ENCODE data around the gene MED9.
"Not testable (repeated sequence)": the region's sequence is repeated elsewhere in the genome, so short reads cannot be mapped to it uniquely, and the experiment has no call there.

Gene MED9

DNA sequence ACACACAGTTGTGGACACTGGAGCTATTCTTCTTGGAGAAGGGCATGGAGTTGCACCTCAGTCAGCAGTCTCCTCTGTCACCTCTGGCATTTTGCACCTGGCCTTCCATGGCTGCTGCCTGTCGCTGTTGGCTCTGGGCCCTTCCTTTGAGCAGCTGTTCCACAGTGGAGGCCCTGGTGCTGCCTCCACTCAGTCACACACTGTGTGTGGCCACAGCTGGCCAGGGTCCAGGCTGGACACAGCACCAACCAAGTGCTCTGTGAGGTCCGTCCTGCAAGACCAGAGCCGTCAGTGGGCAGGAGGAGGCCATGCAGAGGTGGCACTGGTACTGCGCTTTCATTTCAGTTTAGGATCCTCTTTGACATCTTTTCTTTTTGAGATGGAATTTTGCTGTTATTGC lies 21.6 kb upstream of the MED9 start:
- DNase-seq (ENCODE audit: low read depth) = no peak

DNA sequence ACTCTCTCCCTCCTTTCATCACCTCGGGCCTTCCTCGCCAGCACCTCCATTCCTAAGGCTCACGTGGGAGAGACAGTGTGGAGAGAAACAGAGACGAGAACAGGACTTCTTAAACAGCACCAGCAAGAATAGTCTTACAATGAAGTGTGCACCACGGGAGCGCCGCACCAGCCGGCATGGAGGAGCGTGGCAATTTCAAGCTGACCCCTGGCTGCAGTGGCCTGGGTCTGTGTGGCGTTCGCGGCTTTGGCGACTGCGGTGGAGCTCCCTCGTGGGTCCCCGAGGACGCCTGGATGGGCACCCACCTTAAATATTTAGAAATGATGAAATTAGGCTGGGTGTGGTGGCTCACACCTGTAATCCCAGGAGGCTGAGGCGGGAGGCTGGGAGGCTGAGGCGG lies 20.5 kb upstream of the MED9 start:
- no peak for DNase-seq (ENCODE audit: low read depth)

- no peak for DNase-seq (ENCODE audit: low read depth)
These were observed 19.1 kb upstream of the MED9 start for GRCh38 chr17:17457680-17458079.

DNA sequence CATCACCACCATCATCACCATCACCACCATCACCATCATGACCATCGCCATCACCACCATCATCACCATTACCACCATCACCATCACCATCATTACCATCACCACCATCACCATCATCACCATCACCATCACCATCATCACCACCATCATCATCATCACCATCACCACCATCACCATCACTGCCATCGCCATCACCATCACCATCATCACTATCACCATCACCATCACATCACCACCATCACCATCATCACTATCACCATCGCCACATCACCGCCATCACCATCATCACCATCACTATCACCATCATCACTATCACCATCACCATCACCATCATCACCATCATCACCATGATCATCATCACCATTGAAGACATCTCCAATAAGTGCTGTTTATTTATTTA lies 16.8 kb upstream of the MED9 start:
- no peak for DNase-seq (ENCODE audit: low read depth)

GRCh38 chr17:17462048-17462824 lies 14.6 kb upstream of the MED9 start:
- DNase-seq (ENCODE audit: low read depth) = no peak

DNA sequence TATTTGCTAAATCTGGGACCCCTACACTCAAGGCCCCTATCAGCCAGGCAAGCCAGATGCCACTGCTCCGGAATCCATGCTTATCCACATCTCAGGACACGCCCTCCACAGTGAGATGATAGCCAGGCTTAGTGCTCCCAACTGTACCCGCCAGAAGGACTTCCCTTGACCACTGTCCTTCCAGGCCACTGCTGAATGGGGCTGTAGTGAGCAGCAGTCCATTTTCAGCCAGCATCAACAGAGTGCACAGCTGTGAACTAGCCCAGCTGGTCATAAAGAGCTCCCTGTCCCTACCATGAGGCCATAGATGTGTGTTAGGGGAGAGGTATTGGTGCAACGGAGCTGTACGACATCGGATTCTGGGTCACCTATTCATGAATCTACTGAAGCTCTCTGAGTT lies 13.0 kb upstream of the MED9 start:
- no peak for DNase-seq (ENCODE audit: low read depth)

DNA sequence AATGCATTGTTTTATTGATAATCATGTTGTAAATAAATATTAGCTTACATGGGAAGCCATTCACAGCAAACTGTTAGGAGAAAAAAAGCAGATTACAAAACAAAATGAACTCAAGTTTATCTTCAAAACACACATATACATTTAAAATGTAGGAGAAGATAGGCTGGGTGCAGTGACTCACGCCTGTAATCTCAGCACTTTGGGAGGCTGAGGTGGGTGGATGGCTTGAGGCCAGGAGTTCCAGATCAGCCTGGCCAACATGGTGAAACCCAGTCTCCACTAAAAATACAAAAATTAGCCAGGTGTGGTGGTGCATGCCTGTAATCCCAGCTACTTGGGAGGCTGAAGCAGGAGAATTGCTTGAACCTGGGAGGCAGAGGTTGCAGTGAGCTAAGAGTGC lies 10.9 kb upstream of the MED9 start:
- not testable (repeated sequence) for DNase-seq (ENCODE audit: low read depth)

DNA sequence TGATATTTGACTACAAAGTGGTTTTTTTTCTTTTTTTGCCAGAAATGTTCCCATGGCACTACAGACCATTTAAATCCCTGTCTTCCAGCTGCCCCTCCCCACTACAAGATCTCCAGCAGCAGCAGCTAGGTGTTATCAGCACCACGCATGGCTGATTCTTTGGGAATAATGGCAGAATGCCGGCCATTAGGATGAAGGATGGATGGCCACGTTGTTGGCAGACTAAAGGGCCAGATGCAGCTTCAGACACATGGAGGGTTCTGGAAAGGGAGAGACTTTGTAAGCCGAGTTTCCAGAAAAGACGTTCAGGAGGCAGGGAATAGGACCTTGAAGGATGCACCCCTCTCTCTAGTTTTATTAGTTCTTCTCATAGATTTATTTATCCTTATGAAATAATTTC lies 10.3 kb upstream of the MED9 start:
- DNase-seq (ENCODE audit: low read depth) = no peak

DNA sequence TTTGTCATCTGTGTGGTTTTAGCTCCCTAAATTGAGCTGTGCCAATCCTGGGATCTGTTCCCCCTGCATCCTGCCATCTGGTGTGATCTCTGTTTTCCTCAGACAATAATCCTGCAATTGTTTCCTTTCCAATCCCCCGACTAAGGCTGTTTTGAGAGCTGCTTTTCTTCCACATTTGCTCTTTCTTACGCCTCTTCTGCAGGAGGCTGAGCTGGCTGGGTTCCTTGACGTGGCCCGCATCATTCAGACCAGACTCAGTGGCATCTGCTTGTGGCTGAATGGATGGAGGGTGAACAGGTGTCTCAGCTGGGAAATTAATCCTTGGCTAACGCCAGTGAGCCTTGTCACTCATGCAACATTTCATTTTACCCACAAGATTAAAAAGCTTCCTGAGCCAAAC lies 9.8 kb upstream of the MED9 start:
- no peak for DNase-seq (ENCODE audit: low read depth)

DNA sequence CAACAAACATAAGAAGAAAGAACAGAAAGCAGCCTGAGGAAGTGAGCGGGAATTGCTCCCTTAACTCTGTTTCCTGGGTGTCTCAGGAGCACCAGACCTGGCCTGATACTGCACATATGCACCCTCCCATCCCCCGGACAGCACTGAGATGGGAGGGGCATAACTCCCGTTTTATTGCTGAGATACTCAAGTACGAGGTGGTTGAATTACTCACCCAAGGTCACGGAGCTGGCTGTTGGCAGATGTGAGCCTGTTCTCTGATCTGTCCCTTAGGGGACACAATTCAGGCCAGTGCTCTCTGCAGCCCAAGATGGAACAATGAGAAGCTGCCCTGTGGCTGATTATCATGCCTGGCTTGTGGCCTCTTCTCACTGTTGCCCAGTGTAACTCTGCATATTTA lies 9.1 kb upstream of the MED9 start:
- no peak for DNase-seq (ENCODE audit: low read depth)

DNA sequence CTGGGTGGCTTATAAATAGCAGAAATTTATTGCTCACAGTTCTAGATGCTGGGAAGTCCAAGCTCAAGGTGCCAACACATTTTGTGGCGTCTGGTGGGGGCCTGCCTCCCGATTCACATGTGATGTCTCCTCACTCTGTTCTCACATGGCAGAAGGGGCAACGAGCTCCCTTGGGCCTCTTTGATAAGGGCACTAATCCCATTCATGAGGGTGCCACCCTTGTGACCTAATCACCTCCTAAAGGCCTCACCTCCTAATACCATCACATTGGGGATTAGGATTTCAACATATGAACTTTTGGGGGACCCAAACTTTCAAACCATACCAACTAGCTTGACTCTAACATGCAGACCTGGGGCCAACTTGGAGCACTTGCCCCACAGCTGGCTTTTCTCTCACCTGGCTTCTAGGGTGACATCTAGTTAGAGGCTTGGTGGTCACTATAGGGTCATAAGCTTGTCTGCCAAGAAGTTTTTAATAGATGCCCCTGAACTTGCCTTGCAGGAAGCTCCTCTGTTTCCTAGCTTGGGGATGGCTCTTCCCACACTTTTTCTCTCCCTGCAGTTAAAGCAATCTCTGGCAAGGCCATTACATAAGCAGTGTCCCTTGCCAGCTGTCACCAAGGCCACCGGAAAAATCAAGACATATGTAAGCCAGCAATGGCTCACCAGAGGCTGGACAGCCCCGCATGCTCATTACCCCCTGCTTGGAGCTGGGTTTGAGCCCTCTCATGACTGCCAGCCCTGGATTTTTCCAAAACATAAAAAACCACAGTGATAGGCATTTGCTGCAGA lies 8.4 kb upstream of the MED9 start:
- no peak for DNase-seq (ENCODE audit: low read depth)

DNA sequence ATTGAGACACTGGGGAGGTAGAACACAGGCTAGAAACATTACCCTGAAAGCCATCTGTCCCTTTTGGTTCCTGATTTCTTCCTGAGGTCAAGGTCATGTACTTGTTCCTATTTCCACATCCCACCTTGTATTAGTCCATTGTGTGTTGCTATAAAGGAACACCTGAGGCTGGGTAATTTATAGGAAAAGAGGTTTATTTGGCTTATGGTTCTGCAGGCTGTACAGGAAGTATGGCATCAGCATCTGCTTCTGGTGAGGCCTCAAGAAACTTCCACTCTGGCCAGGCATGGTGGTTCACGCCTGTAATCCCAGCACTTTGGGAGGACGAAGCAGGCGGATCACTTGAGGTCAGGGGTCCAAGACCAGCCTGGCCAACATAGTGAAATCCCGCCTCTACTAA lies 7.4 kb upstream of the MED9 start:
- DNase-seq (ENCODE audit: low read depth) = no peak

GRCh38 chr17:17469996-17470395 lies 6.8 kb upstream of the MED9 start:
- DNase-seq (ENCODE audit: low read depth) = no peak

GRCh38 chr17:17472333-17472920 lies 4.4 kb upstream of the MED9 start:
- no peak for DNase-seq (ENCODE audit: low read depth)

GRCh38 chr17:17474341-17474740 lies 2.5 kb upstream of the MED9 start:
- DNase-seq (ENCODE audit: low read depth) = no peak

DNA sequence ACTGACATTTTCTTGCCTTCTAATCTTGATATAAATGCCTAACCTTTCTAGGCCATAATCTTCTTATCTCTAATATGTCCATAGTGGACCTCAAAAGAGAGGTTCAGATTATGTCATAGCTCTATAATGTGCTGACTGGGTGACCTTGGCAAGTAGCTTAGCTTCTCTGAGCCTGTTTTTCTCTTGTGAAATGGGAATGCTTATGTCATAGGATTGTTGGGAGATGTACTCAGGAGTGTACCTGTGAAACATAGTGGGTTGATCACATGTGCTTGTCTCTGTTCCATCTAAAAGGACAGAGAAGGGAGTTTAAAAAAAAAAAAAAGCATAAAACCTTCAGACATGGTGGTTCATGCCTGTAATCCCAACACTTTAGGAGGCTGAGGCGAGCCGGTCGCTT lies 2.4 kb downstream of the MED9 start:
- DNase-seq (ENCODE audit: low read depth) = no peak

DNA sequence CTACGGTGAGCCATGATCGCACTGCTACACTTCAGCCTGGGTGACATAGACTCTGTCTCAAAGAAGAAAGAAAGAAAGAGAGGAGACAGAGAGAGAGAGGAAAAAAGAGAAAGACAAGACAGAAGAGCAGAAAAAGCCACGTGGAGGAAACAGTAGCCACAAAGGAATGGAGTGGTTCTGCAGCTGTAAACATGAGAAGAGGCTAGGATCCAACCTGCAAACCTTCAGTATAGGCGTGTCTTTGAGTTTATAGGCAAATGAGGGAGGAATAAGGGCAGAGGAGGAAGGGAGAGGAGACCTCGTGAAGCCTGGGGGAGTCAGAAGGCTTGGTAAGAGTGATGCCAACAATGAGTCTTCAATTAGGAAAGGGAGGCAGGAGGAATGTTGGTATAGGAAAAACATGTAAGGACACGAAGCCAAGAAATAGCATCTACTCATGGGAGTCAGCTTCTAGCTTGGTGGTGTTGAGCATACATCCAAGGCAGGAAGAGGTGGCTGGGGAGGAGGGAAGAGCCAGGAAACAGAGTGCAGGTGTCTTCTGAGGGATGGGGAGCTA lies 3.9 kb downstream of the MED9 start:
- no peak for DNase-seq (ENCODE audit: low read depth)

GRCh38 chr17:17481860-17482259 lies 5.1 kb downstream of the MED9 start:
- no peak for DNase-seq (ENCODE audit: low read depth)

DNA sequence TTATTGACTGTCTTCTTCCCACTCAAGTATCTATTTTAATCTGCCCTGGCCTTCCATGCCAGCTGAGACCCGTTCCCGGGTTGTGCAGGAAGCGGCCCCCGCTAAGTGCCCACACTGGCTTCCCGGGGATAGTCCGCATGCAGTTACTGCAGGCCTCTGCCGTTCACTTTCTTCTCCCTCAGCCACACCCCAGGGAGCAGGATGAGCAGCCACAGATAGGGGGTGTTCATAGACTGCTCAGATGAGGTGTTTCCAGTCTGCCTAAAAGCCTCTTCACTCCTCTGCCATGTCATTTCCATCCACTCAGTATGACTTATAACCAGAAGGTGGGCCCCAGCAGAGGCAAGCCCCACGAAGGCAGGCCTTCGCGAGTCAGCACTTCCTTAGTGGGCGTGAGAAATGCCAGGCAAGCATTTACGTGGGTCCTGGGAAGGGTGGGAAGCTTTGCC lies 7.7 kb downstream of the MED9 start:
- no peak for DNase-seq (ENCODE audit: low read depth)

DNA sequence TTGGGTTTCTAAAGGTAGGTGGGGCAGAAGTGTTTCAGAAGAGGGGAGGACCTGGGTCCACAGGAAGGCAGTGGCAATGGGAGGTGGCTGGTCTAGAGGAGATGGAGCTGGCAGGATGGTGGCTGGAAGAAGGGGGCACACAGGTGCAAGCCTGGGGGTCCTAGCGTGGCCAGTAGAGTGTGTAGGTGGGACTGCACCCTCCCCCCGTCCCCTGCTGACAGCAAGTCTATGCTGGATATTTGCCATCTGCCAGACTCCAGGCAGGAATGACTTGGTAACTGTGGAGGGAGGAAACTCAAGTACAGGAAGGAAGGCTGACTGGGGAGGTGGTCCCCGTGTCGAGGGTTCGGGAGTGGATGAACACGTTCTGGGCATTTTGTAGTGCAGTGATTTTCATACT lies 8.6 kb downstream of the MED9 start:
- no peak for DNase-seq (ENCODE audit: low read depth)

DNA sequence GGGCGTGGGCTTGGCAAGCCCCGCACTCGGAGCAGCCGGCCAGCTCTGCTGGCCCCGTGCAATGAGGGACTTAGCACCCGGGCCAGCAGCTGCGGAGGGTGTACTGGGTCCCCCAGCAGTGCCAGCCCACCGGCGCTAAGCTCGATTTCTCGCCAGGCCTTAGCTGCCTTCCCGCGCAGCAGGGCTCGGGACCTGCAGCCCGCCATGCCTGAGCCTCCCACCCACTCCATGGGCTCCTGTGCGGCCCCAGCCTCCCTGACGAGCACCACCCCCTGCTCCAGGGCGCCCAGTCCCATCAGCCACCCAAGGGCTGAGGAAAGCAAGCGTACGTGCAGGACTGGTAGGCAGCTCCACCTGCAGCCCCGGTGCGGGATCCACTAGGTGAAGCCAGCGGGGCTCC lies 9.6 kb downstream of the MED9 start:
- not testable (repeated sequence) for DNase-seq (ENCODE audit: low read depth)

- no peak for DNase-seq (ENCODE audit: low read depth)
These were observed 11.2 kb downstream of the MED9 start for GRCh38 chr17:17487998-17488397.

- no peak for DNase-seq (ENCODE audit: low read depth)
These were observed 14.3 kb downstream of the MED9 start for GRCh38 chr17:17491031-17491471.
